Measurements from ENCODE around the gene BACH2. TPM values are rescaled to one million over a fixed set of nuclear protein-coding genes. Genes with fewer than 3 reads are reported as not detected.

The BACH2 gene
- total RNA-seq, 1 donor = under 0.01 TPM

DNA sequence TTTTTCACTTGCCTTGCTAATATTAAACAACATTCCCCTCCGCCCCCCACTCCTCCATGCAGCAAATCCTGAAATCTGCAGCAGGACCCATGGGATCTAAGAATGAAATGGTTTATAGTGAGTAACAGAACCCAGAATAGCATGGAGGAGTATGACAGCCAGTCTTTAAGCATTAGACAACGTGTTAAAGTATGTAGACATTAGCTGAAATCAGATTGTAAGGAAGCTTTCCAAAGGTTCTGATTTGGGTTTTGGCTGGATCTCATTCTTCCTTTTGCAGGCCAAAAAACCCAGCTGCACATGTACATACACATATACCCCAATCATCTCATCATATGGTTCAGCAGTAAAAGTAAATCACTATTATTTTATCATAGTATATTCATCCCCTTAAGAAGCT, 275.9 kb downstream of the BACH2 start:
- TF ChIP-seq, protein P1, sequence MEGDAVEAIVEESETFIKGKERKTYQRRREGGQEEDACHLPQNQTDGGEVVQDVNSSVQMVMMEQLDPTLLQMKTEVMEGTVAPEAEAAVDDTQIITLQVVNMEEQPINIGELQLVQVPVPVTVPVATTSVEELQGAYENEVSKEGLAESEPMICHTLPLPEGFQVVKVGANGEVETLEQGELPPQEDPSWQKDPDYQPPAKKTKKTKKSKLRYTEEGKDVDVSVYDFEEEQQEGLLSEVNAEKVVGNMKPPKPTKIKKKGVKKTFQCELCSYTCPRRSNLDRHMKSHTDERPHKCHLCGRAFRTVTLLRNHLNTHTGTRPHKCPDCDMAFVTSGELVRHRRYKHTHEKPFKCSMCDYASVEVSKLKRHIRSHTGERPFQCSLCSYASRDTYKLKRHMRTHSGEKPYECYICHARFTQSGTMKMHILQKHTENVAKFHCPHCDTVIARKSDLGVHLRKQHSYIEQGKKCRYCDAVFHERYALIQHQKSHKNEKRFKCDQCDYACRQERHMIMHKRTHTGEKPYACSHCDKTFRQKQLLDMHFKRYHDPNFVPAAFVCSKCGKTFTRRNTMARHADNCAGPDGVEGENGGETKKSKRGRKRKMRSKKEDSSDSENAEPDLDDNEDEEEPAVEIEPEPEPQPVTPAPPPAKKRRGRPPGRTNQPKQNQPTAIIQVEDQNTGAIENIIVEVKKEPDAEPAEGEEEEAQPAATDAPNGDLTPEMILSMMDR (IDR thresholded peaks at IDR 0.05; ENCODE audit: insufficient read depth, low read depth, low read length) = no peak
- no peak overlapping the region for H3K4me3 ChIP-seq (ENCODE audit: low read depth, low read length)
- DNase-seq (ENCODE audit: low read depth) = no peak

DNA sequence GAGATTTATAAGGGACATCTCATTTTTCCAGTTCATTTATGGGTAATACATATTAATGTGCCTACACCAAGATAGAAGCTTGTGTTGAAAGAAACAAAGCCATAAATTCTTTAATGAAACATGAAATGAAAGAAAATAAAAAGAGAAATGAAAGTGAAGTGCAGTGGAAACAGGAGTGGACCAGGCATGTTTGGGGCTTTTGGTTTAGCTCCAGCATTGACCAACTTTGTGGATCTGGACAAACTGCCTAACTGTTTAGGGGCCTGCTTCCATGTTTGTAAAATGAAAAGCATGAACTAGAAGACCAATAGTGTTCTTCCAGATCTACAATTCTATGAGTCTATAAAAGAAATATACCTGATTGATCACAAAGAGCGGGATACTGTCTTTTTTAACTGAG, 277.4 kb downstream of the BACH2 start:
- no peak overlapping the region for H3K4me3 ChIP-seq (ENCODE audit: low read depth, low read length)
- TF ChIP-seq, protein P1 (IDR thresholded peaks at IDR 0.05; ENCODE audit: insufficient read depth, low read depth, low read length) = no peak
- no peak for DNase-seq (ENCODE audit: low read depth)

DNA sequence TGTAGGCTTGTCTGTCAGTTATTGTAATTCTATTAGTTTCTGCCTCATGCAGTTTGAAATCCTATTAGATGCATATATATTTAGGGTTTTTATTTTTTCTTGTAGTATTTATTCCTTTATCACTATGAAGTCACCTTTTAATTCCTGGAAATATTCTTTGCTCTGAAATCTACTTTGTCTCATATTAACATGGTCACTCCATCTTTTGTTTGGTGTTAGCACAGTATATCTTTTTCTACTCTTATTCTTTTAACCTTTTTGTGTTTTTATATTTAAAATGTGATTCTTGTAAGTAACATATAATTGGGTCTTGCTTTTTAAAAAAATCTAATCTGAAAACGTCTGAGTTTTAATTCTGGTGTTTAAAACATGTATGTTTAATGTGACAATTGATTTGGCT, 280.8 kb downstream of the BACH2 start:
- DNase-seq (ENCODE audit: low read depth) = no peak
- TF ChIP-seq, protein P1 (IDR thresholded peaks at IDR 0.05; ENCODE audit: insufficient read depth, low read depth, low read length) = no peak
- H3K4me3 ChIP-seq (ENCODE audit: low read depth, low read length) = no peak overlapping the region

DNA sequence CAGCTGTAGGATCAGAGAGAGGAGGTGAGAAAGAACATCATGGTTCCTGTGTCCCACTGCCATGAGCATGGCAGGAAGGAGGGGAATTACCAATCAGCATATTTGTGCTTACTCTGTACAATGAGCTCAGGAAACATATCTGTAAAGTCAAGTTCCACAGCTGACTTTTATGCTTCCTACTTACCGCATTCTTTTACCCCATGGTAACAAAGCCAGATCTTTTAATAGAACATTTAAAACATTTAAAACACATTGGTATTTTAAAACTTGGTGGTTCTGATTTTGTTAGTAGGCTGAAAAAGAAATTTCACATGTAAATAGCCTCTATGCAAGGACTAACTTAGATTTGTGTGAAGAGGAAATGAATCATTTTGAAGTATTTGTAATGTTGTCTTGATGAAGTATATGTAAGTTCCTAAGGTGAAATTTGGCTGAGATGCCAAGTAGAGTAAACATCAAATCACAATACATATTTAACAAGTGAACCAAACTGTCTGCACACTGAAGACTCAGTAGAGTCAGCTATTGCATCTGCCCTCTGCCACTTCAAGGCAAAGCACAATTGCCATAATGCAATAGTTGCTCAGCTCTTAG, 287.6 kb downstream of the BACH2 start:
- no peak for DNase-seq (ENCODE audit: low read depth)
- TF ChIP-seq, protein P1 (IDR thresholded peaks at IDR 0.05; ENCODE audit: insufficient read depth, low read depth, low read length) = no peak
- no peak overlapping the region for H3K4me3 ChIP-seq (ENCODE audit: low read depth, low read length)

DNA sequence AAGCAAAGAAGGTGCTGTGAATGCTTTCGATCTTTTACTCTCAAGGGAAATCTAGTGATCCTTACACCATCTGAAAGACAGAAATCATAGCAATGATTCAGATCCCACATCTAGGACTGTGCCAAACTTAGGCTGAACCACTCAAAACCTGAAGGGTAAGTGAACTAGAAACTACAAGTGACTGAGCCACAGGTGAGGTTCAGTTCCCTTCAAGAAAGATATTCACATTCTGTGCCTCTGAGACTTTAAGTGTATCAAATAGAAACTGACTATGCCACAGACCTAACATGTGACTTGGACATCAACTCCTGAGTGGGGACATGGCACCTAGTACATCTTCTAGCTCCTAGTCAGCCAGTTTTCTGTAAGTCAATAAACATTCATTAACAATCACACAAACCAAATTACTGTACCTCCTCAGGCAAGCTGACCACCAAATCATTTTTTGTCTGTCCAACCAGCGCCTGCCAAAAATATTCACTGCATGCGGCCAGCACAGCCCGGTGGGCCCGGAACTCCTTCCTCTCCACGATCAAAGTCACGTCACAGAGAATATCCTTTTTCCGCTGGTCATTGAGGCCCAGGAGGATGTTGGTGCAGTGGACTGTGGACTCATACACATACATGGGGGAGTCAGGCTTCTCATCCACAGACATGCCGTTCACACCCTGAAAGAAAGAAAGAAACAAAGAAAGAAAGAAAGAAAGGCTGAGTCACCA, 288.3 kb downstream of the BACH2 start:
- DNase-seq (ENCODE audit: low read depth) = no peak
- TF ChIP-seq, protein P1 (IDR thresholded peaks at IDR 0.05; ENCODE audit: insufficient read depth, low read depth, low read length) = no peak
- no peak overlapping the region for H3K4me3 ChIP-seq (ENCODE audit: low read depth, low read length)

DNA sequence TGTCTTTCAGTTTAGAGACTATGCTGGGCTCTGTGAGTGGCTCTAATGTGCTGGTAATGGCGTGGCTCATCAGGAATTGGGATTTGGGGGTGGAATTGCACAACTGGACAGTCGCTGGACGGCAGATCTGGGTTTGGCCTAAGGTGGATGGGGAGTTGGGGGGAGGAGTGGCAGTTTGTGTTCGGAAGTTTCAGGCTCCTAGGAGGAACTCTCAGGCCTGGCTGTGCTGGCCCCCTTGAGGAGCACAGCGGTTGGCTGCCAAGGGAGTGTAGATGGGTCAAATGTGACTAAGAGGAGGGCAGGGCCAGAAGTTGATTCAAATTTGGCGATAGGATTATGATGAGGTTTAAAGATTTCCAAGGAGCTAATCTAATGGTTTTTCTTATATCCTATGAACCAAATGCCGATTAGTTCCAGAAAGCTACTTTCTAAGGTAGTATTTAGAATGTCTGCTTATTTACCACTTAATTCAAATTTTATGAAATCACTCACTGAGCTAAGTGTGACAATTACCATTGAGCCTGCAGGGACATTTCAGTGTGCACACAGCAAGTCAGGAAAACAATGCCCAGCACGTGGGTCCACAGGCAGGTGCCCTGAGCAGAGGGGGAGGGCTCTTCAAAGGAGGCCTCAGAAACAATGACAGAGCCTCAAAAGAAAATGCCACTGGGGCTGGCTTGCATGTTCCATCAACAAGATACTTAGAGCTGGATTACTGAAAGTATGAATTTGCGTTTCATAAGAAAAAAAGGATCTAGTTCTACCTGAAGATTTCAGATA, 291.4 kb downstream of the BACH2 start:
- TF ChIP-seq, protein P1 (IDR thresholded peaks at IDR 0.05; ENCODE audit: insufficient read depth, low read depth, low read length) = no peak
- H3K4me3 ChIP-seq (ENCODE audit: low read depth, low read length) = no peak overlapping the region
- no peak for DNase-seq (ENCODE audit: low read depth)

Data from fibroblast of villous mesenchyme (primary cell).